KBM-7 (cell line): ENCODE results near the gene MAP3K4.

ENCODE experiments used
- DNase-seq: peaks from one replicate; pipeline ENCODE4 v3.0.0-alpha.2; 2015
- in situ Hi-C: fragments of 300-500 bp; cut with MboI; formaldehyde crosslinking; loops from 2 replicates; pipeline ENCODE4 v1.14.3; 2020; ENCODE audit warnings: low sequenced_read_pairs, low pct_unique_long_range_greater_than_20kb, mixed read lengths

The MAP3K4 gene

GRCh38 chr6:161134550-161135298 lies 143.2 kb downstream of the MAP3K4 start:
- DNase-seq: no peak
- in situ Hi-C loops: loop anchor here (25.0 kb wide), 1 partner anchor 228 kb away; no protein-coding TSS in a partner anchor

- in situ Hi-C loops: loop anchor here (25.0 kb wide), 1 partner anchor 226 kb away; no protein-coding TSS in a partner anchor
- peak; percentile 11 for DNase-seq
Observed at GRCh38 chr6:161135695-161136591, 144.4 kb downstream of the MAP3K4 start.

GRCh38 chr6:161136655-161137054 lies 145.1 kb downstream of the MAP3K4 start:
- in situ Hi-C loops: loop anchor here (25.0 kb wide), 1 partner anchor 226 kb away; no protein-coding TSS in a partner anchor

GRCh38 chr6:161137320-161137719 lies 145.8 kb downstream of the MAP3K4 start:
- DNase-seq: no peak

More at GRCh38 chr6:161136655-161137054, 145.1 kb downstream of the MAP3K4 start:
- no peak for DNase-seq

GRCh38 chr6:161137839-161138542 lies 146.4 kb downstream of the MAP3K4 start:
- in situ Hi-C loops: loop anchor here (25.0 kb wide), 1 partner anchor 224 kb away; no protein-coding TSS in a partner anchor
- no peak for DNase-seq

More at GRCh38 chr6:161137320-161137719, 145.8 kb downstream of the MAP3K4 start:
- in situ Hi-C loops: loop anchor here (25.0 kb wide), 1 partner anchor 225 kb away; no protein-coding TSS in a partner anchor

- in situ Hi-C loops: loop anchor here (25.0 kb wide), 1 partner anchor 224 kb away; no protein-coding TSS in a partner anchor
Observed at GRCh38 chr6:161138543-161139303, 147.2 kb downstream of the MAP3K4 start.

GRCh38 chr6:161139304-161139765 lies 147.8 kb downstream of the MAP3K4 start:
- no peak for DNase-seq
- in situ Hi-C loops: loop anchor here (25.0 kb wide), 1 partner anchor 223 kb away; no protein-coding TSS in a partner anchor

More at GRCh38 chr6:161138543-161139303, 147.2 kb downstream of the MAP3K4 start:
- no peak for DNase-seq

- in situ Hi-C loops: loop anchor here (25.0 kb wide), 1 partner anchor 222 kb away; no protein-coding TSS in a partner anchor
Observed at GRCh38 chr6:161139766-161140553, 148.4 kb downstream of the MAP3K4 start.

GRCh38 chr6:161140554-161140875 lies 148.9 kb downstream of the MAP3K4 start:
- in situ Hi-C loops: loop anchor here (25.0 kb wide), 1 partner anchor 222 kb away; no protein-coding TSS in a partner anchor
- DNase-seq: no peak

More at GRCh38 chr6:161139766-161140553, 148.4 kb downstream of the MAP3K4 start:
- no peak for DNase-seq

GRCh38 chr6:161141173-161141572 lies 149.6 kb downstream of the MAP3K4 start:
- in situ Hi-C loops: loop anchor here (25.0 kb wide), 1 partner anchor 221 kb away; no protein-coding TSS in a partner anchor
- no peak for DNase-seq

GRCh38 chr6:161142957-161143296 lies 151.4 kb downstream of the MAP3K4 start:
- no peak for DNase-seq
- in situ Hi-C loops: loop anchor here (25.0 kb wide), 1 partner anchor 219 kb away; no protein-coding TSS in a partner anchor

- in situ Hi-C loops: loop anchor here (25.0 kb wide), 1 partner anchor 218 kb away; no protein-coding TSS in a partner anchor
- no peak for DNase-seq
Observed at GRCh38 chr6:161143663-161144430, 152.3 kb downstream of the MAP3K4 start.

GRCh38 chr6:161150136-161150535 lies 158.6 kb downstream of the MAP3K4 start:
- no peak for DNase-seq
- in situ Hi-C loops: no loop called here

- in situ Hi-C loops: no loop called here
- DNase-seq: no peak
Observed at GRCh38 chr6:161150566-161150965, 159.0 kb downstream of the MAP3K4 start.

- no peak for DNase-seq
- in situ Hi-C loops: no loop called here
Observed at GRCh38 chr6:161151059-161151645, 159.6 kb downstream of the MAP3K4 start.
